Ishikawa (cell line): ENCODE data around the gene THAP2.

Experiments used
- CEBPB ChIP-seq: IDR thresholded peaks from 2 replicates; pipeline ENCODE4 v1.6.1; 2012
- CREB1 ChIP-seq: IDR thresholded peaks from 2 replicates; pipeline ENCODE4 v1.6.1; 2012; ENCODE audit warnings: low read depth
- EGR1 ChIP-seq: IDR thresholded peaks from 2 replicates; pipeline ENCODE4 v1.6.1; 2012
- EP300 ChIP-seq: IDR thresholded peaks from 2 replicates; pipeline ENCODE4 v1.6.1; 2012; ENCODE audit warnings: borderline replicate concordance
- FOXM1 ChIP-seq: IDR thresholded peaks from 2 replicates; pipeline ENCODE4 v1.6.1; 2012; ENCODE audit warnings: low read depth, borderline replicate concordance
- MAX ChIP-seq: IDR thresholded peaks from 2 replicates; pipeline ENCODE4 v1.6.1; 2012
- NFIC ChIP-seq: IDR thresholded peaks from 2 replicates; pipeline ENCODE4 v1.6.1; 2012
- RAD21 ChIP-seq: IDR thresholded peaks from 2 replicates; pipeline ENCODE4 v1.6.1; 2012; ENCODE audit warnings: low read depth
- REST ChIP-seq: IDR thresholded peaks from 2 replicates; pipeline ENCODE4 v1.6.1; 2012; ENCODE audit warnings: low read depth, mild to moderate bottlenecking
- TAF1 ChIP-seq: IDR thresholded peaks from 2 replicates; pipeline ENCODE4 v1.6.1; 2012; ENCODE audit warnings: low read depth, mild to moderate bottlenecking
- TCF12 ChIP-seq: IDR thresholded peaks from 2 replicates; pipeline ENCODE4 v1.6.1; 2012; ENCODE audit warnings: low read depth
- TEAD4 ChIP-seq: IDR thresholded peaks from 2 replicates; pipeline ENCODE4 v1.6.1; 2012
- USF1 ChIP-seq: IDR thresholded peaks from 2 replicates; pipeline ENCODE4 v1.6.1; 2012
- YY1 ChIP-seq: IDR thresholded peaks from 2 replicates; pipeline ENCODE4 v1.6.1; 2012; ENCODE audit warnings: low read depth
- ZBTB7A ChIP-seq: IDR thresholded peaks from 2 replicates; pipeline ENCODE4 v1.6.1; 2012; ENCODE audit warnings: low read depth

The THAP2 gene

GRCh38 chr12:71695782-71696181 is 31.7 kb downstream of the THAP2 start:
- TF ChIP-seq MAX (no peak), CREB1 (no peak), FOXM1 (no peak), TCF12 (no peak), EGR1 (no peak), NFIC (no peak), EP300 (no peak), TAF1 (no peak), REST (no peak), TEAD4 (no peak), USF1 (no peak), ZBTB7A (no peak), YY1 (no peak), CEBPB (no peak), RAD21 (no peak)

- TF ChIP-seq CREB1 = no peak
- no peak for TF ChIP-seq MAX
Observed at GRCh38 chr12:71702590-71702989, 38.5 kb downstream of the THAP2 start.

GRCh38 chr12:71703206-71703605 is 39.1 kb downstream of the THAP2 start:
- no peak for TF ChIP-seq CREB1
- TF ChIP-seq TAF1 = no peak
- TF ChIP-seq TCF12 = no peak
- TF ChIP-seq CEBPB = no peak
- no peak for TF ChIP-seq USF1
- TF ChIP-seq MAX = no peak
- TF ChIP-seq TEAD4 = no peak
- TF ChIP-seq YY1 = no peak
- no peak for TF ChIP-seq ZBTB7A
- no peak for TF ChIP-seq EGR1
- TF ChIP-seq EP300 = no peak

- no peak for TF ChIP-seq YY1
- peak; percentile 69 for TF ChIP-seq TCF12
- no peak for TF ChIP-seq REST
- no peak for TF ChIP-seq CREB1
- peak; percentile 74 for TF ChIP-seq TEAD4
- no peak for TF ChIP-seq RAD21
- TF ChIP-seq EP300 = peak; percentile 49; the same call in 1 of the 2 replicates
- TF ChIP-seq NFIC = peak; percentile 93
- TF ChIP-seq FOXM1 = peak; percentile 74
Observed at GRCh38 chr12:71704920-71705319, 40.8 kb downstream of the THAP2 start.

- 0 out of 2 replicates have a peak, but pooled peaks have one; percentile 6 for TF ChIP-seq NFIC
- no peak for TF ChIP-seq RAD21
Observed at GRCh38 chr12:71708658-71709057, 44.6 kb downstream of the THAP2 start.

GRCh38 chr12:71710276-71711125 is 46.4 kb downstream of the THAP2 start:
- TF ChIP-seq ZBTB7A (no peak), TAF1 (no peak), TEAD4 (peak; percentile 70), YY1 (0 out of 2 replicates have a peak, but pooled peaks have one; percentile 18), CEBPB (peak; percentile 82), RAD21 (no peak), REST (no peak), CREB1 (no peak), EGR1 (no peak), NFIC (peak; percentile 61; the same call in 1 of the 2 replicates), EP300 (peak; percentile 74; the same call in 1 of the 2 replicates), FOXM1 (peak; percentile 48; the same call in 1 of the 2 replicates), MAX (peak; percentile 58), USF1 (no peak), TCF12 (0 out of 2 replicates have a peak, but pooled peaks have one; percentile 54)
